Activated CD8-positive, alpha-beta memory T cell treated with anti-CD3 and anti-CD28 coated beads, Interleukin-2, amount 50 U/mL, for 24 hours (primary cell): ENCODE data around the gene PTPRE.

ENCODE experiments used
- DNase-seq: peaks from one replicate; pipeline ENCODE4 v3.0.0-alpha.2; 2020; ENCODE audit errors: extremely low read depth

Gene PTPRE

GRCh38 chr10:128071417-128071782, 164.5 kb downstream of the PTPRE start:
- no peak for DNase-seq

GRCh38 chr10:128072046-128072445, 165.1 kb downstream of the PTPRE start:
- no peak for DNase-seq

- no peak for DNase-seq
These were observed 166.2 kb downstream of the PTPRE start for GRCh38 chr10:128072941-128073645.

DNA sequence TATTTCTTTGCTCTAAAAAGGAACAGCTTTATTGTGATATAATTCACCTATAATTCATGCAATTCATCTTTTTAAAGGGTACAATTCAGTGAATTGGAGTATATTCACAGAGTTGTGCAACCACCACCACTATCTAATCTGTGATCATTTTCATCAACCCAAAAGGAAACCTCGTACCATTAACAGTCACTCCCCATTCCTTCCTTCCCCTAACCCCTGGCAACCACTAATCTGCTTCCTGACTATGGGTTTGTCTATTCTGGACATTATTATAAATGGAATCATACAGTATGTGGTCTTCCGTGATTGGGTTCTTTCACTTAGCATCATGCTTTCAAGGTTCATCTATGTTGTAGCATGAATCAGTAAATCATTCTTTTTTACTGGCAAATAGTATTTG, 167.0 kb downstream of the PTPRE start:
- DNase-seq, result no peak

GRCh38 chr10:128074589-128074988, 167.7 kb downstream of the PTPRE start:
- DNase-seq, result no peak

GRCh38 chr10:128077155-128077875, 170.4 kb downstream of the PTPRE start:
- DNase-seq, result no peak

DNA sequence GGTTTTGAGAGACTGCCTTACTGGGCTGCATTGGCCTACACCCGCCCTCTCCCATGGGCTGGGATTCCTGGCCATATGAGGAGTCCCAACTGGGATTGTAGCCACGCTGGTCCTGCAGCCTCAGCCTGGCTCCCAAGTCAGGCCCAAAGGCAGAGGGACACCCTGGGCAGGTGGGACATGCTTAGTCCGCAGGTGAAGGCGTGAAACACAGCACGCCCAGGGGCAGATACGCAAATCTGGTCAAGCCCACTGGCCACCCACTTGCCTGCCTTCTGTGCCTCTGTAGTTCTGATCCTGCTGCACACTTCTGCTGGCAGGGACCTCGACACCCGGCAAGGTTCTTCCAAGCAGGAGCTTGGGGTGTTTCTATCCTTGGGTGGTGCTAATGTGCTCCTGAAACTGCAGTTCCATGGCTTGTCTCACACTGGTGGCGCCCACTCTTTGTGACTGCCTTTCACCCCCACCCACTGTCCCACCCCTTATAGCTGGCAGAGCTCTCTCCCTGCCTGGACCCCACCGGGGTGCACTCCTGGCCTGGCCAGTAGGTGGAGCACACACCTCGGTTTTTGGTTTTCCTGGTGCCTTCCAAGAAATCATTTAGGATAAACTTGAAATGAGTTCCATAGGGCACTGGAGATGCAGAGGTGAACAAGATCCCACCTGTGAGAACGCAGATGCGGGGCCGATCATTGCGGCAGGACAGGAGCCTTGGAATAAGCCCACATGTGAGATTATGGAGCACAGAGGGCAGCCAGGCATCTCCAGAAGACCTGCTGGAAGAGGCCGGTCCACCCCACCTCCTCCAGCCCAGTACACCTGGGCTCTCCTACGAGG, 171.4 kb downstream of the PTPRE start:
- DNase-seq, result no peak

- DNase-seq, result no peak
These were observed 173.3 kb downstream of the PTPRE start for GRCh38 chr10:128080231-128080630.

DNA sequence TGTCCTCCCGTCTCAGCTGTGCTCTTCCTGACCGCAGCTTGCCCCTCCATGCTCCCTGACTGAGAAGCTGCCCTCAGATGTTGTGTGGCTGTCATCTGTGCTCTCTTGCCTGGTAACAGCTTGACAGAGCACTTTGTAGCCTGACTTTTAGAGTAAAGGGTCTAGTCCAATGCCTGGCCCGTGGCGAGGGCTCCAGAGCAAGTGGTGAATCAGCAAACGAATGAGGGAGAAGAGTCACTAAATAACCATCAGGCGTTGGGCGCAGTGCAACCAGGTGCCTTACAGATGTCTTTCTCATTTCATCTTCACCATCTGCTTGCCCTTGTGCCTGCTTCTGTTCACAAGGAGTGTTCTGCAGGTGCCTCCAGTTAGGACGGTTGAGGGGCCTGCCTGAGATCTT, 173.7 kb downstream of the PTPRE start:
- DNase-seq, result no peak

DNA sequence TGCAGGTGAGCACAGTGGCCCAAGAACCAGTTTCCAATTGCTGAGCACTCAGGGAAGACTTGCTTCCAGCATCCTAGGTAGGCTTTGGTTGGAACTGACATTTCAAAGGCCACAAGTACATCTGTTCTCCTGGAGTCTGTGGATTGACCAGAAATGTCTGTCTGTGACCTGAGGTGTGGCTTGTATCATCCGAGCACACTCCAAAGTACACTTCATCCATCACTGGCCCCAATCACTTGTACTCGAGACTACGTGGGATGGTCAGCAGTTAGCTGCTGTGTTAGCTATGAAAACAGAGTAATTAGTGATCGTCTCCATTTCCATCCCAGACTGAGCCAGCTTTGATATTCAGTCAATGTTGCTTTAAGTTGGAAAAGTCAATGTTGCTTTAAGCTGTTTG, 174.3 kb downstream of the PTPRE start:
- DNase-seq, result no peak

- no peak for DNase-seq
These were observed 174.8 kb downstream of the PTPRE start for GRCh38 chr10:128081720-128082119.

DNA sequence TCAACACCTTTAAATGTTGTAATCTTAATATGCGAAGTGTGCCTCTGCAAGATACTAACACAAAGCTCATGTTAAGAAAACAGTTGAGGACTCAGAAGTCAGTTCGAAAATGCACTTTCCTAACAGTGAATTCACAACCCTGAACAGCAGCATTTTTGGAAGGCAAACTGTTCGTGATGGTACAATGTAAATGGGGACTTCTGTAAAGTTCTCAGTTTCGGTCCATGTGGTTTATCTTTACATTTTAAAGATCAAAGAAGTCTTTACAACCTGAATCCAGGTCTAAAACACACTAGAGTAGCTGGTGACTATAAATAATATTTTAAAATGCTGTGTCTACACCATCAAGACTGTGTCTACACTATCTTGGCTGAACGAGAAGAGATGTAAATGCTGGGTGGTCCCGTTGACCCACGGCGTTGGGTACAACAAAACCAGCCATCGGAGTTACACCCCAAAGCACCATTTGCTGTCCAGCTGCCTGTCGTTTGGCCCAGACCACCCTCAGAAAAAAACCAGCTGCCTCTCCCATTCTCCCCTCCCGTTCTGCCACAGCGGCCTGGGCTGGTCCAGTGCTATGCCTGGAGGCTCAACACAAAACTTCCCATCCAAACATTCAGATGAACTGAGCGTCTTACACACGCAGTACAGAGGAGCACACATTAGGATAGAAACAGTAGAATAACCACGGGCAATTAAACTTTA, 176.4 kb downstream of the PTPRE start:
- DNase-seq, result no peak

GRCh38 chr10:128084364-128084763, 177.5 kb downstream of the PTPRE start:
- no peak for DNase-seq

- DNase-seq, result no peak
These were observed 178.1 kb downstream of the PTPRE start for GRCh38 chr10:128084991-128085390.

DNA sequence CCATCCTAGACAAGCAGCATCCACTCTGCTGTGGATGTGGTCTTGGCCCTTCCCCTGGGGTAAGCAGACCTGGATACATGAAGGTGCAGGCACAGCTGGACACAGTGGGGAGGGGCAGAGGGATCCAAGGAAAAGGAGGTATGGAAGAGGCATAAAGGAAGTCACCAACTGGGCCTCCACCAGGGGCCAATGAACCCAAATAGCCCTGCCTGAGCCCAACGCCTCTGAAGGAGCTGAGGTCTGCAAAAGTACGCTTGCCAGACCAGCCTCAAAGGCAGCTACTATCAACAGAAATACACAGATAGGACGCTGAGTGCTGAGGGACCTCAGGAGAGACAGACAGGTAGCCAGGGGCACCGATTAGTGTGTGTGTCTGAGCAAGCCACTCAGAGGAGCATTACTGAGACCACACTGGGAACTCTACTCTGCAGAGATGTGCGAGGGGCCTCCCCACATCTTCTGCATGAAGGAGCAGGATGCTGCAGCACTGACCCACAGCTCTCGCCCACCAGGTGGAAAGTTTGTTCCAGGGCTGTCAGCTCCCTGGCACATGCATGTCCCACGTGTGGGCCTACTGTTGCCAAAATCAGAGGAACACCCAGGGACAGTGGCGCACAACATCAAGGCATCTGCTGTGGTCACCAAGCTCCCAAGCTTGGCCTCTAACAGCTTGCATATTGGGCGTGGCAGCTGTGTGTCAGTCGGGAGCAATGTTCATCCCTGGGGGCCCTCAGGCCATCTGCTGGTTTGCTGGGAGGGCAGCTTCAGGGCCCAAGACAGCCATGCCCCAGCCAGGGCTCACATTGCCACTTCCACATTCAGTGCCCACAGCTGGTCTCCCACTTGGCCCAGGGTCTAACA, 179.3 kb downstream of the PTPRE start:
- DNase-seq, result no peak

- no peak for DNase-seq
These were observed 180.4 kb downstream of the PTPRE start for GRCh38 chr10:128087146-128087883.

DNA sequence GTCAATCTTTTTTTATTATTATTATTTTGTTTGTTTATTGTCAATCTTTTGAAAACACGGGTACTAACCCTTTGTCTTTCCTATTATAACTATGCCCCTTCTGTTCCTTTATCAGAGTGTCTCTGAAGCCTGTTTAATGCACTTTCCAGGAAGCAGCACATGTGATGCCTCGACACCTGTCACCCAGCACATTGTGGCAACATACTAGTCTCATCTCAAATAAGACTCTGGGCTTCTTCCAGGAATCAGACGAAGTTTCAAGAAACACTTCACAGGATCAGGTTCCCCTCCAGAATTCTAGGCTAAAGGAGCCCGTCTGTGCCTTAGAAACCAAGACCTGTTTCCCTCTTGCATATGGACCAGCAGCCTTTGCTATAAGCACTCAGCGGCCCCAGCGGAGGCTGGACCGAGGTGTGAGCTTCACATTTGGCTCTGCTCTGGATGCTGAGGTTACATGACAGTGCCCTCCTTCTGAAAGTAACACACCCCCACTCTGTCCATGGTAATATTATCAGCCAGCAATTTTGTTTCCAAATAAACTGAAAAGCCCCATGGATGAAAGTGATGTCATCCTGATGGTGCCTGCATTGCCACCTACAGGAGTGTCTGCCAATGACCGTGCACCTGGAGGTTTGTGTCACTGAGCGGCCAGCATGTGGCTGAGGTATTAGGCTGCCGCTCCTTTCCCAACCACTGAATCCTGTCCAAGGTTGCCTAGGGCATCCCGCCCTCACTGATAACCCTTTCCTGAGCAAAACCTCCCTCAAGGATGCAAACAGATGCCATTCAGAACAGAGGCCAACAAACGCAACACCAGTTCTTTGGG, 181.2 kb downstream of the PTPRE start:
- DNase-seq, result no peak

DNA sequence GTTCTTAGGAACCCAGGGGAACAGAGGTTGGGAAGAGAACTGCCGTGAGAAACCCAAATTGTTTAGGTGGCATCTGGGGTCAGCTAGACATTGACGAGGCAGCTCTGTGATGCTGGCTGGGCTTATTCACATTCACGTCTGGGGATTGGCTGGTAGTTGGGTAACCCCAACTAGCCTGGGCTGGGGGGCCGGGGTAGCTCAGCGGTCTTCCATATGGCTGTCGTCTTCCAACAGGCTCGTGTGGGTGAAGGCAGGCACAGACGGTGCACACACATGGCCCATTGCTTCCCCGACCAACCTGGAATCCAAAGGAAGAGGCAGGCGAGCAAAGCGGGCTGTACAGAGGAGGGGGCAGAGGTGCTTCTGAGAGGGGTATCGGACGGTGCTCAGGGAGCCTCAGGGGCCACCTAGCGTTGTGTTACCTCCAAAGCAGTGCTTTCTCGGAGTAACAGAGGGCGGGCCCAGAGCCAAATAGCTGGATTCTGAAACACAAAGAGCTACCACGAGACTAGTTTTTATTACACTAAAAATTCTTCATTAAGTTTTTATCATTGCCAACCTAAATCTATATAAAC, 184.8 kb downstream of the PTPRE start:
- DNase-seq, result no peak

DNA sequence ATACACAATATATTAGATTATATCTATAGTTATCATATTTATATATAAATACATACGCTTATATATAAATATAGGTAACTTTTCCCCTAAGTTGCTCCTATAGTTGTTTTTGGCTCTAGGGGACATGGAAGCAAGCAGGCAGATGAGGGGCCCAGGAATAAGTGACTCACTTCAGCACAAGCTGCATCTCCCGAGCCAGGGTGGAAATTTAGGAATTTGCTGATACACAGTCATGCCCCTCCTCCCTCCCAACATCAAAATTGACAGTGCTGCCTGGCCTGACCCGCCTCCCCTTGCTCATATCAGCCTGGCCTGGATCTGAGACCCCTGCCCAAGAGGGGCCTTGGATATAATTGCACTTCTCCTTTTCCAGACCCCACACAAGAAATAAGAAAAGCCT, 185.6 kb downstream of the PTPRE start:
- no peak for DNase-seq
